HepG2 (cell line): ENCODE results near the gene ABHD17A. TPM values are rescaled to one million over a fixed set of nuclear protein-coding genes. Genes with fewer than 3 reads are reported as not detected.
A peak's percentile ranks its signal among the peaks of the same experiment; 100 is the strongest.

Source experiments
- AHR ChIP-seq: IDR thresholded peaks from 2 replicates; pipeline ENCODE4 v1.6.1; 2018; ENCODE audit warnings: missing genetic modification reagents, missing compliant biosample characterization
- ATM ChIP-seq: fragments of 450-650 bp; IDR thresholded peaks from 2 replicates; pipeline ENCODE4 v1.7.1; 2017; ENCODE audit warnings: mild to moderate bottlenecking, borderline replicate concordance
- CC2D1A ChIP-seq: sonication (generic); formaldehyde crosslinking; IDR thresholded peaks from 2 replicates; pipeline ENCODE4 v1.8.1; 2023; ENCODE audit warnings: mild to moderate bottlenecking, missing genetic modification reagents
- ELK4 ChIP-seq: sonication (generic); formaldehyde crosslinking; IDR thresholded peaks from 2 replicates; pipeline ENCODE4 v1.9.0; 2021; ENCODE audit warnings: missing genetic modification reagents, borderline replicate concordance
- FOXA3 ChIP-seq: IDR thresholded peaks from 2 replicates; pipeline ENCODE4 v1.6.1; 2016; ENCODE audit warnings: missing genetic modification reagents, missing compliant biosample characterization
- FOXK1 ChIP-seq: sonication (generic); formaldehyde crosslinking; IDR thresholded peaks from 2 replicates; pipeline ENCODE4 v1.4.0; 2020; ENCODE audit warnings: low read depth, missing genetic modification reagents, borderline replicate concordance
- GABPA ChIP-seq, 2 experiments: IDR thresholded peaks; 2 replicates each; pipeline ENCODE4 v1.6.1; 2011 to 2016; ENCODE audit warnings: low read depth in 2 of 2, low read length in 1 of 2, missing biosample characterization in 1 of 2, missing genetic modification characterization in 1 of 2
- MZF1 ChIP-seq: sonication (generic); formaldehyde crosslinking; IDR thresholded peaks from 2 replicates; pipeline ENCODE4 v1.8.1; 2023; ENCODE audit warnings: mild to moderate bottlenecking, missing genetic modification reagents, borderline replicate concordance
- PAWR ChIP-seq: sonication (generic); formaldehyde crosslinking; IDR thresholded peaks from 2 replicates; pipeline ENCODE4 v1.4.0; 2020; ENCODE audit warnings: missing genetic modification reagents, mild to moderate bottlenecking, borderline replicate concordance
- SIN3B ChIP-seq: fragments of 150-350 bp; IDR thresholded peaks from 2 replicates; pipeline ENCODE4 v1.6.1; 2014; ENCODE audit warnings: low read length
- SNRNP70 ChIP-seq: fragments of 200-400 bp; formaldehyde crosslinking; IDR thresholded peaks from 2 replicates; pipeline ENCODE4 v1.6.1; 2017; ENCODE audit warnings: mild to moderate bottlenecking, low read depth, low read length, moderate library complexity
- SRSF9 ChIP-seq: fragments of 200-400 bp; formaldehyde crosslinking; IDR thresholded peaks from 2 replicates; pipeline ENCODE4 v1.6.1; 2018; ENCODE audit warnings: borderline replicate concordance, mild to moderate bottlenecking, low read depth, low read length; ENCODE audit not compliant: insufficient read depth, poor library complexity, severe bottlenecking
- TRAFD1 ChIP-seq: sonication (generic); formaldehyde crosslinking; IDR thresholded peaks from 2 replicates; pipeline ENCODE4 v1.5.1; 2020; ENCODE audit warnings: missing genetic modification reagents, mild to moderate bottlenecking, borderline replicate concordance
- ZBTB43 ChIP-seq: sonication (generic); formaldehyde crosslinking; conservative IDR thresholded peaks from 2 replicates; pipeline ENCODE4 v1.4.0; 2020; ENCODE audit warnings: missing genetic modification reagents
- ZFP36L1 ChIP-seq: sonication (generic); formaldehyde crosslinking; IDR thresholded peaks from 2 replicates; pipeline ENCODE4 v1.8.0; 2022; ENCODE audit warnings: mild to moderate bottlenecking, missing genetic modification reagents, moderate library complexity
- ZNF205 ChIP-seq: IDR thresholded peaks from 2 replicates; pipeline ENCODE4 v1.6.1; 2018; ENCODE audit warnings: missing biosample characterization, missing genetic modification reagents
- ZNF296 ChIP-seq: sonication (generic); formaldehyde crosslinking; conservative IDR thresholded peaks from 2 replicates; pipeline ENCODE4 v1.5.0; 2020; ENCODE audit warnings: mild to moderate bottlenecking, missing genetic modification reagents
- ZNF777 ChIP-seq: sonication (generic); formaldehyde crosslinking; IDR thresholded peaks from 2 replicates; pipeline ENCODE4 v1.4.0; 2020; ENCODE audit warnings: missing genetic modification reagents
- ZSCAN22 ChIP-seq: sonication (generic); formaldehyde crosslinking; IDR thresholded peaks from 2 replicates; pipeline ENCODE4 v1.4.0; 2020; ENCODE audit warnings: mild to moderate bottlenecking, missing genetic modification reagents
- polyA plus RNA-seq, 8 experiments: library from polyadenylated mRNA; depleted of rRNA in 3 of 8; stranded (reverse) in 7 of 8; unstranded in 1 of 8; fragments of >200 nt; fragmentation: Illumina TruSeq in 4 of 8; extraction: Trizol in 4 of 8; gene quantifications; 2 replicates each; pipeline versions ENCODE4 v1.2.1 to v1.2.3, GENCODE V29; 2011 to 2016; ENCODE audit warnings: low read depth in 4 of 8, missing spikeins in 1 of 8, mixed read lengths in 1 of 8; ENCODE audit not compliant: insufficient read depth in 1 of 8
- total RNA-seq, 5 experiments: library from RNA; depleted of rRNA; stranded (reverse); fragments of >200 nt; fragmentation: Illumina TruSeq; extraction: Trizol; gene quantifications; 2 replicates each; pipeline ENCODE4 v1.2.3, GENCODE V29; 2016; ENCODE audit warnings: low read depth in 1 of 5
- TF ChIP-seq, protein P1 (sequence below), 2 experiments: sonication (generic) in 1 of 2; formaldehyde crosslinking in 1 of 2; IDR thresholded peaks; 2 replicates each; pipeline versions ENCODE4 v1.4.0 to v1.6.1; 2018 to 2020; ENCODE audit warnings: missing genetic modification reagents in 2 of 2, borderline replicate concordance in 1 of 2, low read depth in 1 of 2, mild to moderate bottlenecking in 1 of 2, missing biosample characterization in 1 of 2
- TF ChIP-seq, protein P2 (sequence below): sonication (generic); formaldehyde crosslinking; IDR thresholded peaks from 2 replicates; pipeline ENCODE4 v1.8.0; 2022; ENCODE audit warnings: mild to moderate bottlenecking, missing genetic modification reagents, moderate library complexity

The ABHD17A gene
- total and polyA plus RNA-seq, 2 of the 13 experiments (the other 11 are each of a cell fraction or from before 2014, with no cell fraction given) = 27.7 to 40.8 TPM

GRCh38 chr19:1864480-1865171, 20.7 kb downstream of the ABHD17A start (continued):
- no peak for TF ChIP-seq ZSCAN22
- no peak for TF ChIP-seq ELK4 (CRISPR knock-in tag)
- no peak for TF ChIP-seq PAWR (CRISPR knock-in tag)
- 0 out of 2 replicates have a peak, but pooled peaks have one; percentile 22 for TF ChIP-seq FOXK1 (CRISPR knock-in tag)
- TF ChIP-seq, protein P1, sequence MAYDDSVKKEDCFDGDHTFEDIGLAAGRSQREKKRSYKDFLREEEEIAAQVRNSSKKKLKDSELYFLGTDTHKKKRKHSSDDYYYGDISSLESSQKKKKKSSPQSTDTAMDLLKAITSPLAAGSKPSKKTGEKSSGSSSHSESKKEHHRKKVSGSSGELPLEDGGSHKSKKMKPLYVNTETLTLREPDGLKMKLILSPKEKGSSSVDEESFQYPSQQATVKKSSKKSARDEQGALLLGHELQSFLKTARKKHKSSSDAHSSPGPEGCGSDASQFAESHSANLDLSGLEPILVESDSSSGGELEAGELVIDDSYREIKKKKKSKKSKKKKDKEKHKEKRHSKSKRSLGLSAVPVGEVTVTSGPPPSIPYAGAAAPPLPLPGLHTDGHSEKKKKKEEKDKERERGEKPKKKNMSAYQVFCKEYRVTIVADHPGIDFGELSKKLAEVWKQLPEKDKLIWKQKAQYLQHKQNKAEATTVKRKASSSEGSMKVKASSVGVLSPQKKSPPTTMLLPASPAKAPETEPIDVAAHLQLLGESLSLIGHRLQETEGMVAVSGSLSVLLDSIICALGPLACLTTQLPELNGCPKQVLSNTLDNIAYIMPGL (CRISPR knock-in tag; IDR thresholded peaks at IDR 0.05; ENCODE audit: borderline replicate concordance in 1 of 2, low read depth in 1 of 2) = peak; percentile 89 to 90
- no peak for TF ChIP-seq AHR
- TF ChIP-seq, protein P2, sequence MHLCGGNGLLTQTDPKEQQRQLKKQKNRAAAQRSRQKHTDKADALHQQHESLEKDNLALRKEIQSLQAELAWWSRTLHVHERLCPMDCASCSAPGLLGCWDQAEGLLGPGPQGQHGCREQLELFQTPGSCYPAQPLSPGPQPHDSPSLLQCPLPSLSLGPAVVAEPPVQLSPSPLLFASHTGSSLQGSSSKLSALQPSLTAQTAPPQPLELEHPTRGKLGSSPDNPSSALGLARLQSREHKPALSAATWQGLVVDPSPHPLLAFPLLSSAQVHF (CRISPR knock-in tag) = peak; percentile 33; the same call in 1 of the 2 replicates
- no peak for TF ChIP-seq ZNF296
- no peak for TF ChIP-seq ZBTB43 (CRISPR knock-in tag)
- no peak for TF ChIP-seq MZF1 (CRISPR knock-in tag)
- no peak; the same call in 1 of the 2 replicates for TF ChIP-seq ZNF777 (CRISPR knock-in tag)
- no peak for TF ChIP-seq SRSF9
- peak; percentile 49 for TF ChIP-seq FOXA3 (CRISPR knock-in tag)
- no peak for TF ChIP-seq SNRNP70
- TF ChIP-seq ATM = no peak
- no peak for TF ChIP-seq TRAFD1
- no peak for TF ChIP-seq CC2D1A
- TF ChIP-seq ZFP36L1 (CRISPR knock-in tag) = no peak
- TF ChIP-seq GABPA (IDR thresholded peaks at IDR 0.05; ENCODE audit: low read depth, low read length) = no peak
- peak; percentile 5; the same call in 1 of the 2 replicates for TF ChIP-seq GABPA (CRISPR knock-in tag; IDR thresholded peaks at IDR 0.05; ENCODE audit: low read depth)
- no peak for TF ChIP-seq SIN3B
- TF ChIP-seq ZNF205 (CRISPR knock-in tag) = no peak
